ENCODE results near the gene TIMD4. TPM values are rescaled to one million over a fixed set of nuclear protein-coding genes. Genes with fewer than 3 reads are reported as not detected.

The TIMD4 gene
- total and polyA plus RNA-seq, 12 donors: 0.10 to 2.3 (median 0.55) TPM; not detected in 5

DNA sequence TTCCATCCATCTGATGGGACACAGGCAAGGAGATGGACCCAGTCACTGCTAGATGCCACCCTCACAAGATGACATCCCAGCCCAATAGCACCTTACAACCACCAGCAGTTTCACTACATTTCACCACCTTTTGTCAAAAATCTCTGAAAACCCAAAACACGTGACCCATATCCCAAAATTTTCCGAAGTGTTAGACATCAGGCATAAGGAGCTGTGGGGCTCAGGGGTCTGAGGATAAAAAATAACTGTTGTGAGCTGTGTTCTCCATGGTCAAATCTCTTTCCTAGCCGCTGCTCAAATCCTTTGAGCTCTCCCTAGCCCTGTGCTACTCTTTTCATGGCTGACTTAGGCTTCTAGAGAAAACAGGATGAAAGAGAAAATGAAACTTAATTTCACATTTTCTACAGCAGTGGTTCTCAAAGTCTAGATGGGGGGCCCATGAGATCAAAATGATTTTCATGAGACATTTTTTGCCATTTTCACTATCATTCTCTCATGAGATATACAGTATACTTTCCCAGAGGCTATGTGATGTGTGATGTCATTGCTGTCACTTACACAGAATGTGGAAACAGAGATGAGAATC lies 40.7 kb downstream of the TIMD4 start:
- H3K4me3 ChIP-seq: no peak overlapping the region
- no peaks in the 10 kb centered on the region for H3K4me1 ChIP-seq (replicated peaks in 1 of 2)
- H3K9me3 ChIP-seq (replicated peaks in 1 of 3): no peaks in the 10 kb centered on the region
- H3K36me3 ChIP-seq (replicated peaks in 1 of 2): no peaks in the 10 kb centered on the region
- H3K27ac ChIP-seq: no peak overlapping the region
- H3K27me3 ChIP-seq: no peaks in the 10 kb centered on the region
- no peak for TF ChIP-seq POLR2A (IDR thresholded peaks at IDR 0.05)
- TF ChIP-seq, protein P1, sequence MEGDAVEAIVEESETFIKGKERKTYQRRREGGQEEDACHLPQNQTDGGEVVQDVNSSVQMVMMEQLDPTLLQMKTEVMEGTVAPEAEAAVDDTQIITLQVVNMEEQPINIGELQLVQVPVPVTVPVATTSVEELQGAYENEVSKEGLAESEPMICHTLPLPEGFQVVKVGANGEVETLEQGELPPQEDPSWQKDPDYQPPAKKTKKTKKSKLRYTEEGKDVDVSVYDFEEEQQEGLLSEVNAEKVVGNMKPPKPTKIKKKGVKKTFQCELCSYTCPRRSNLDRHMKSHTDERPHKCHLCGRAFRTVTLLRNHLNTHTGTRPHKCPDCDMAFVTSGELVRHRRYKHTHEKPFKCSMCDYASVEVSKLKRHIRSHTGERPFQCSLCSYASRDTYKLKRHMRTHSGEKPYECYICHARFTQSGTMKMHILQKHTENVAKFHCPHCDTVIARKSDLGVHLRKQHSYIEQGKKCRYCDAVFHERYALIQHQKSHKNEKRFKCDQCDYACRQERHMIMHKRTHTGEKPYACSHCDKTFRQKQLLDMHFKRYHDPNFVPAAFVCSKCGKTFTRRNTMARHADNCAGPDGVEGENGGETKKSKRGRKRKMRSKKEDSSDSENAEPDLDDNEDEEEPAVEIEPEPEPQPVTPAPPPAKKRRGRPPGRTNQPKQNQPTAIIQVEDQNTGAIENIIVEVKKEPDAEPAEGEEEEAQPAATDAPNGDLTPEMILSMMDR (IDR thresholded peaks at IDR 0.05): no peak
- 83 to 94% (median 92%) methylated on average over 3 of the region's 3 CpGs for WGBS, 4 donors
- DNase-seq: no peak
- intact Hi-C loops (cut with DNase I): no loop called here

DNA sequence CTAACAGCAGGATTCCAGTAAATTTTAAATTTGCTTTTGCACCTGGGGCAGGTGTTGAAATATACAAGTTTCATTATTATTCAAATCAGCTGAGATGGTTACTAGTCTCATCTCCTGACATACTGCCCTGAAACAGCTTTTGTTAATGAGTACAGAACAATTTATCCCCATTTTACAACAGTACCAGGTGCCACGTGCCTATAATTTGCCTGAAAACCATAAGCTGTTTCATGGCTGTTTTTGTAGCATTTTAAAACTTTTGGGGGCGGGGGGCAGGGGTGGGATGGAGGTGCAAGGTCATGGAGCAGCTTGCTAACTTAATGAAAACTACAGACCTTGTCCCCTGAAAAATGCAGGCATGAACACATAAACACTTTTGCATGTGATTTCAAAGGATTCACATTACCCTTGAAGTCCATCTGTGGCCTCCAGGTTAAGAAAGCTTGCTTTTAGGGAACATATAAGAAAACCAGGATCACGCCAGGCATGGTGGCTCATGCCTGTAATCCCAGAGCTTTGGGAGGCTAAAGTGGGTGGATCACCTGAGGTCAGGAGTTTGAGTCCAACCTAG lies 42.1 kb downstream of the TIMD4 start:
- Histone ChIP-seq H3K27me3 (no peaks in the 10 kb centered on the region), H3K36me3 (replicated peaks in 1 of 2) (no peaks in the 10 kb centered on the region), H3K4me3 (no peak overlapping the region), H3K27ac (no peak overlapping the region), H3K9me3 (replicated peaks in 1 of 3) (no peaks in the 10 kb centered on the region), H3K4me1 (replicated peaks in 1 of 2) (no peaks in the 10 kb centered on the region)
- TF ChIP-seq, protein P1 (IDR thresholded peaks at IDR 0.05): no peak
- TF ChIP-seq POLR2A (IDR thresholded peaks at IDR 0.05): no peak
- 64 to 86% (median 80%) methylated on average over 3 of the region's 3 CpGs for WGBS, 4 donors
- intact Hi-C loops (cut with DNase I): no loop called here
- no peak for DNase-seq

DNA sequence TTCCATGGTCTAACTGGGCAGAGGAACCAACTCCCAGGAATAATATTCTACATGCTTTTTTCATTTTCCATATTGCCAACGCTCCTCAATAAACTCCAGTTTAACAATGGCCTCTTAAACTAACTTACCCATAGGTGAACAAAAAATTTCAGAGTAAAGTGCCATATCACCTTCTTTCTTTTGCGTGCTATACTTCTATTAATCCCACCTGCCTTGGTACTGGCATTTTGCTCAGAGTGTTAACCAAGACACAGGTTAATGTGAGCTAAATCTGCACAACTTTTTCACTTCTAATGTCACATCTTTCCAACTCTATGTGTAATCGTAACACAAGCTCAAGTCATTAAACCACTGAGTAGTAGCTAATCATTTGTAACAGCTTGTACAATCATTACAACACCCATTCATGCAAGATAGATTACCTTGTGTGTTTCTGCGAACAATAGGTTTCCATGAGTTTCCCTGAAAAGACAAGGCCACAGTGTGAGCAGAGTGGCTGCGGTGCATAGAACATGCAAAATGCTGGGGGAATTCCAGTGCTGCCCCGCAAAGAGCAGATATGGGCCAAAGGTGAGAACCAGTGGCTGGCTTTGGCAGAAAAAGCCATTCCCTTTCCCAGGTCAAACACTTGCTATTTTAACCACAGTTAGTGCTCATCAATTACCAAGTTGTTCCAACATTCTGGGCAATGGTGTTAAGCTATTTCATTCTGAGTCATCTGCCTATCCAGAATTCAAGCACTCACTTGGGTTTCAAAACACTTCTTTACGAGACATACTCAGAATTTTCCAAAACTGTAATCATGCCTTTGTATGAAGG lies 42.8 kb downstream of the TIMD4 start:
- 78 to 86% (median 83%) methylated on average over 6 to 7 of the region's 7 CpGs for WGBS, 4 donors
- Histone ChIP-seq H3K4me1 (replicated peaks in 1 of 2) (no peaks in the 10 kb centered on the region), H3K9me3 (replicated peaks in 1 of 3) (no peaks in the 10 kb centered on the region), H3K4me3 (no peak overlapping the region), H3K36me3 (replicated peaks in 1 of 2) (no peaks in the 10 kb centered on the region), H3K27ac (no peak overlapping the region), H3K27me3 (no peaks in the 10 kb centered on the region)
- TF ChIP-seq POLR2A (IDR thresholded peaks at IDR 0.05): no peak
- TF ChIP-seq, protein P1 (IDR thresholded peaks at IDR 0.05): no peak
- intact Hi-C loops (cut with DNase I): no loop called here
- no peak for DNase-seq

DNA sequence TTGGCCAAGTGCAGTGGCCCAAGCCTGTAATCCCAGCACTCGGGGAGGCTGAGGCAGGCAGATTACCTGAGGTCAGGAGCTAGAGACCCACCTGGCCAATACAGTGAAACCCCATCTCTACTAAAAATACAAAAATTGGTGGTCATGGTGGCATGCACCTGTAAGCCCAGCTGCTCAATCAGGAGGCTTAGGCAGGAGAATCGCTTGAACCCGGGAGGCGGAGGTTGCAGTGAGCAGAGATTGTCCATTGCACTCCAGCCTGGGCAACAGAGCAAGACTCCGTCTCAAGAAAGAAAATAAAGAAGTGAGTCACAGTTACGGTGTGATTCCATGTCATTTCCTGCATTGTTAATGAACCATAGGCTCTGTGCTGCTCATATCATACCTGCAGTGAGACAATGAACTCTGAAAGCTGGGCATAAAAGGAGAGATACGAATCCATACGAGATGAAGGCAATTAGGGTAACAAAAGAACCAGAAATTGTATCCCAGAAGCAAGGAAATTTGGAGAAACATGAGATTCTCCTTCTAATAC lies 44.6 kb downstream of the TIMD4 start:
- no peak for TF ChIP-seq POLR2A (IDR thresholded peaks at IDR 0.05)
- TF ChIP-seq, protein P1 (IDR thresholded peaks at IDR 0.05): no peak
- Histone ChIP-seq H3K27me3 (no peaks in the 10 kb centered on the region), H3K27ac (no peak overlapping the region), H3K36me3 (replicated peaks in 1 of 2) (no peaks in the 10 kb centered on the region), H3K4me3 (no peak overlapping the region), H3K9me3 (replicated peaks in 1 of 3) (no peaks in the 10 kb centered on the region), H3K4me1 (replicated peaks in 1 of 2) (no peaks in the 10 kb centered on the region)
- intact Hi-C loops (cut with DNase I): no loop called here
- no peak for DNase-seq
- 86 to 92% (median 88%) methylated on average over 8 of the region's 8 CpGs for WGBS, 4 donors
